HUES6 (cell line): ENCODE data around the gene PSMC4.
A peak's percentile ranks its signal among the peaks of the same experiment; 100 is the strongest.

Experiments
- H3K27ac ChIP-seq: 2 replicates; pipeline ENCODE4 v1.7.0; 2013; ENCODE audit warnings: low read depth, mild to moderate bottlenecking, low read length, inconsistent platforms
- H3K27me3 ChIP-seq: 2 replicates; pipeline ENCODE4 v1.6.1; 2013; ENCODE audit warnings: low read length; ENCODE audit not compliant: control insufficient read depth, insufficient read depth
- H3K36me3 ChIP-seq: 2 replicates; pipeline ENCODE4 v1.6.1; 2013; ENCODE audit warnings: low read length; ENCODE audit not compliant: control insufficient read depth, insufficient read depth
- H3K4me1 ChIP-seq: 2 replicates; pipeline ENCODE4 v1.6.1; 2013; ENCODE audit warnings: low read length; ENCODE audit not compliant: control insufficient read depth, insufficient read depth
- H3K4me3 ChIP-seq: 2 replicates; pipeline ENCODE4 v1.5.1; 2013; ENCODE audit warnings: low read depth, low read length
- H3K9ac ChIP-seq: one replicate; pipeline ENCODE4 v1.6.1; 2013; ENCODE audit warnings: mild to moderate bottlenecking, low read length
- H3K9me3 ChIP-seq: 2 replicates; pipeline ENCODE4 v1.6.1; 2013; ENCODE audit warnings: low read depth, low read length; ENCODE audit not compliant: control insufficient read depth, insufficient read depth

PSMC4 gene

GRCh38 chr19:39968789-39969188, 2.2 kb upstream of the PSMC4 start:
- Histone ChIP-seq H3K27ac (no peak overlapping the region), H3K4me1 (peaks cover 4% of the 10 kb centered on the region; the same call in 1 of the 2 replicates), H3K9me3 (no peaks in the 10 kb centered on the region), H3K27me3 (no peaks in the 10 kb centered on the region), H3K36me3 (peaks cover 18% of the 10 kb centered on the region), H3K4me3 (no peak overlapping the region), H3K9ac (no peak overlapping the region)

GRCh38 chr19:39969266-39969665, 1.7 kb upstream of the PSMC4 start:
- Histone ChIP-seq H3K27ac (no peak overlapping the region), H3K4me3 (no peak overlapping the region), H3K9ac (no peak overlapping the region), H3K9me3 (no peaks in the 10 kb centered on the region), H3K27me3 (no peaks in the 10 kb centered on the region), H3K36me3 (peaks cover 23% of the 10 kb centered on the region), H3K4me1 (peaks cover 4% of the 10 kb centered on the region; the same call in 1 of the 2 replicates)

- Histone ChIP-seq H3K4me1 (peaks cover 4% of the 10 kb centered on the region; the same call in 1 of the 2 replicates), H3K4me3 (peak overlapping the region; percentile 79), H3K9me3 (no peaks in the 10 kb centered on the region), H3K9ac (peak overlapping the region; percentile 76), H3K27me3 (no peaks in the 10 kb centered on the region), H3K27ac (peak overlapping the region; percentile 60; the same call in 1 of the 2 replicates), H3K36me3 (peaks cover 29% of the 10 kb centered on the region)
Observed at GRCh38 chr19:39969681-39970424, 1.1 kb upstream of the PSMC4 start.

- peaks cover 33% of the 10 kb centered on the region for H3K36me3 ChIP-seq
- H3K9ac ChIP-seq = peak overlapping the region; percentile 76
- H3K27me3 ChIP-seq = no peaks in the 10 kb centered on the region
- H3K9me3 ChIP-seq = no peaks in the 10 kb centered on the region
- H3K4me1 ChIP-seq = peaks cover 4% of the 10 kb centered on the region; the same call in 1 of the 2 replicates
- H3K27ac ChIP-seq = peak overlapping the region; percentile 60; the same call in 1 of the 2 replicates
- peak overlapping the region; percentile 79 for H3K4me3 ChIP-seq
Observed at GRCh38 chr19:39970425-39970674, 615 bp upstream of the PSMC4 start.

- no peaks in the 10 kb centered on the region for H3K9me3 ChIP-seq
- peaks cover 38% of the 10 kb centered on the region for H3K36me3 ChIP-seq
- H3K4me1 ChIP-seq = peaks cover 4% of the 10 kb centered on the region; the same call in 1 of the 2 replicates
- peak overlapping the region; percentile 84 for H3K9ac ChIP-seq
- H3K27me3 ChIP-seq = no peaks in the 10 kb centered on the region
- H3K27ac ChIP-seq = peak overlapping the region; percentile 58; the same call in 1 of the 2 replicates
- peak overlapping the region; percentile 79 for H3K4me3 ChIP-seq
Observed at GRCh38 chr19:39971380-39972035, 543 bp downstream of the PSMC4 start.

GRCh38 chr19:39974377-39975155, 3.6 kb downstream of the PSMC4 start:
- Histone ChIP-seq H3K9me3 (no peaks in the 10 kb centered on the region), H3K27ac (no peak overlapping the region), H3K36me3 (peaks cover 65% of the 10 kb centered on the region), H3K9ac (no peak overlapping the region), H3K4me3 (no peak overlapping the region), H3K4me1 (peaks cover 4% of the 10 kb centered on the region; the same call in 1 of the 2 replicates), H3K27me3 (no peaks in the 10 kb centered on the region)

- no peak overlapping the region for H3K4me3 ChIP-seq
Observed at GRCh38 chr19:39982883-39983282, 11.9 kb downstream of the PSMC4 start.

GRCh38 chr19:39983695-39984300, 12.8 kb downstream of the PSMC4 start:
- H3K27ac ChIP-seq = no peak overlapping the region
- no peak overlapping the region for H3K9ac ChIP-seq
- peaks cover 35% of the 10 kb centered on the region for H3K9me3 ChIP-seq
- no peaks in the 10 kb centered on the region for H3K27me3 ChIP-seq
- peaks cover 50% of the 10 kb centered on the region for H3K36me3 ChIP-seq
- H3K4me1 ChIP-seq = no peaks in the 10 kb centered on the region
- H3K4me3 ChIP-seq = no peak overlapping the region

More at GRCh38 chr19:39982883-39983282, 11.9 kb downstream of the PSMC4 start:
- peaks cover 59% of the 10 kb centered on the region for H3K36me3 ChIP-seq
- H3K27ac ChIP-seq = no peak overlapping the region
- H3K27me3 ChIP-seq = no peaks in the 10 kb centered on the region
- no peak overlapping the region for H3K9ac ChIP-seq
- no peaks in the 10 kb centered on the region for H3K4me1 ChIP-seq
- H3K9me3 ChIP-seq = peaks cover 35% of the 10 kb centered on the region

GRCh38 chr19:39986643-39987042, 15.7 kb downstream of the PSMC4 start:
- peaks cover 35% of the 10 kb centered on the region for H3K9me3 ChIP-seq
- H3K27ac ChIP-seq = no peak overlapping the region
- H3K27me3 ChIP-seq = no peaks in the 10 kb centered on the region
- peaks cover 21% of the 10 kb centered on the region for H3K36me3 ChIP-seq
- no peak overlapping the region for H3K9ac ChIP-seq
- no peaks in the 10 kb centered on the region for H3K4me1 ChIP-seq
- H3K4me3 ChIP-seq = no peak overlapping the region

GRCh38 chr19:39987167-39987566, 16.2 kb downstream of the PSMC4 start:
- no peaks in the 10 kb centered on the region for H3K4me1 ChIP-seq
- no peak overlapping the region for H3K4me3 ChIP-seq
- no peak overlapping the region for H3K27ac ChIP-seq
- no peak overlapping the region for H3K9ac ChIP-seq
- H3K9me3 ChIP-seq = peaks cover 35% of the 10 kb centered on the region
- no peaks in the 10 kb centered on the region for H3K27me3 ChIP-seq
- peaks cover 17% of the 10 kb centered on the region for H3K36me3 ChIP-seq
